Stimulated activated naive CD4-positive, alpha-beta T cell treated with Interleukin-2 at 50 U/mL for 16 hours (primary cell): ENCODE data around the gene TYW5.

Source experiments
- DNase-seq: peaks from one replicate; lab custom pipeline; 2025; lab: John Stamatoyannopoulos, UW

TYW5 gene

DNA sequence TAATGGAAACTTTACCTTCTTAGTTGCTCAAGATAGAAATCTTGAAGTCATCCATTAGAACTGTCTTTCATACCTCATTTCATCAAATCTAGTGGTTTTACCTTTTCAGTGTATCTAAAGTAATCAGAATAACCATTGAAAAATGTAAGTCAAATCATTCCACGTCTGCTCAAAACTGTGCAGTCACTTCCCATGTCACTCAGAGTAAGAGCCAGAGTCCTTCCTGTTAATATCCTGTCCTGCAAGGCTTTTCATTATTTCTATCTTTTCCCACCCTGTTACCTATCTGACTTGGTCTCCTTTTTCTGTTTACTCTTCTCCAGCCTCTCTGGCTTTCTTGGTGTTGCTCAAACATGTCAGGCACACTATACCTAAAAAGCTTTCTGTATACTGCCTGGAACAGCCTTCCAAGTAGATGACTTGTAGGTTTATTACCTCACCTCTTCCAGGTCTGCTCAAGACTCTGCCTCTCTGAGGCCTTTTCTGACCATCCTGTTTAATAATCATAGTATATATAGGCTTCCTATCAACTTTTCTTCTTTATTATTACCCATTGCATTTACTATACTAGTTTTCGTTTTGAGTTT lies 40.8 kb downstream of the TYW5 start:
- no peak for DNase-seq

DNA sequence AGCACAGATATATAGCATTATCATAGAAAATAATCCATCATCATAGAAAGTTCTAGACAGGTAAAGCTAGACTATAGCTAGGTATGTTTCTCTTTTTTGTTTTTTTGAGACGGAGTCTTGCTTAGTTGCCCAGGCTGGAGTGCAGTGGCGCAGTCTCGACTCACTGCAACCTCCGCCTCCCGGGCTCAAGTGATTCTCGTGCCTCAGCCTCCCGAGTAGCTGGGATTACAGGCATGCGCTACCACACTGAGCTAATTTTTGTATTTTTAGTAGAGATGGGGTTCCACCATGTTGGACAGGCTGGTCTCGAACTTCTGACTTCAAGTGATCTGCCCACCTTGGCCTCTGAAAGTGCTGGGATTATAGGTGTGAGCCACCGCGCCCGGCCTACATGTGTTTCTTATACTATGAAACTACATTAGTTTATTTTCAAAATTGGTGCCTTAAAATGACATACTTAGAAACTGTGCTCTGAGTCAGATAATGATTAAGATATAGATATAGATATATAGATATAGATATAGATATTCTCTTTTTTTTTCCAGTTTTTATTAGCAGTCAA lies 42.7 kb downstream of the TYW5 start:
- peak; percentile 3 for DNase-seq

DNA sequence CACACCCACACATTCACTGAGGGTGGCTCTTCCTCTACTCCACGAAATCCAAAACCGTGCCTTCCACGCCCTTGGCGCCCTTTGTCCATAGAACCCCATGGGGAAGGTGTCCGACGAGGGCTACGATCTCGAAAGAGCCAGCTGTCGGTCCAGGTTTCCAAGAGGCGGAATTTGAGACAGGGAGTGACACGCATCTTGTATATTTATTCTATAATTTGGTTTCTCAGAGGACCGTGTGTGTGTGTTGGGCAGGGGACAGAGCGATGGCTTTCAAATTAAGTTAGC lies 43.5 kb downstream of the TYW5 start:
- DNase-seq, result no peak

DNA sequence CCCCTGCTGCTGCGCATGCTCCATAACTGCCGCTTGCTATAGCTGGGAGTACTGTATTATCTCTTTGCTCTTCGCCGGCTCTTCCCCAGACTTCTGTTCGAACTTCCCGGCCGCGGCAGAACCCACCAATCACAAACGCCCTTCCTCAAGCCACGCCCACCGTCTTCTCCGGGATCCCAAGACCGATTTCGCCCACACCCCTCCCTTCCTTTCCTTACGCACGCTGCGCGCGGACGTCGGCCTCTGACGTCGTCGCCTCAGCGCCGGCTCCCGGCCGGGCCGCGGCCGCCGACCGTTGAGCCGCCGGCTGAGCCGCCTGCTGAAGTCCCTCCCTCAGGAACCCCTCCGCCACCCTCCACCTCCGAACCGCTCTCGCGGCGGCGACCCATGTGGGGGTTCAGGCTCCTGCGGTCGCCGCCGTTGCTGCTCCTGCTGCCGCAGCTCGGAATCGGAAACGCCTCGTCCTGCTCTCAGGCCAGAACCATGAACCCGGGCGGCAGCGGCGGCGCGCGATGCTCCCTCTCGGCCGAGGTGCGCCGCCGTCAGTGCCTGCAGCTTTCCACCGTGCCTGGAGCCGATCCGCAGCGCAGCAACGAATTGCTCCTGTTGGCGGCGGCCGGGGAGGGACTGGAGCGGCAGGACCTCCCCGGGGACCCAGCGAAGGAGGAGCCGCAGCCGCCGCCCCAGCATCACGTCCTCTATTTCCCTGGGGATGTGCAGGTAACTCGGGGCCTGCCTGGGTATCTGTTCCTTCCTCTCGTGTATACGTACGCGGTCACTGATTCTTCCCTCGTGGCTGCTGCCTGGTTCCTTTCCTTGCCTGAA lies 44.0 kb downstream of the TYW5 start, which contains the start of gene C2orf69:
C2orf69 (plus strand) TSS at position 242 of the 825 bp plus-strand sequence; CDS start at position 388, 146 bp downstream.
- peak; percentile 91 for DNase-seq

DNA sequence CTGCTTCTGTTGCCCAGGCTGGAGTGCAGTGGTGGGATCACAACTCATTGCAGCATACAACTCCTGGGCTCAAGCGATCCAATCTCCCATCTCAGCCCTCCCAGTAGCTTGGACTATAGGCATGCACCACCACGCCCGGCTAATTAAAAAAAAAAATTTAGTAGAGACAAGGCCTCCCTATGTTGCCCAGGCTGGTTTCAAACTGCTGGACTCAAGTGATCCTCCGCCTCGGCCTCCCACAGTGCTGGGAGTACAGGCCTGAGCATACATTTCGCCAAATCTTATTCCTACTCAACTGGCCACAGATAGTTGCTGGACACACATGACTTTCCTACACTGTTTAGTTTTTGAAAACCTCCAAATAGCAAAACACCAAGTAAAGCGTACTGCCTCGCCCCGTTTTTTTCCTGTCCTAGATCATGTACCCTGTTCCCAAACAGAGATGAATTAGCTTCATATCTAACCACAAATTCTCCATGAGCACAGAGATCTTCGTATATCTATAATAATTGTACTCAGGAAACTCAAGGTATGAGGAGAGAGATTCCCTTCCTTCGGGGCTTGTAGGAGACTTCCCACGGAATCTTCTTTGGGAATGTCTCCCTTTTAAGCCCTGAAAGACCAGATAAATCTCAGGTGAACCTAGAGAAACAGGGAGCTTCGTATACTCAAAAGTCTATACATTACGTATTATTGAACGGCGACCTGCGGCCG lies 44.8 kb downstream of the TYW5 start:
- no peak for DNase-seq

DNA sequence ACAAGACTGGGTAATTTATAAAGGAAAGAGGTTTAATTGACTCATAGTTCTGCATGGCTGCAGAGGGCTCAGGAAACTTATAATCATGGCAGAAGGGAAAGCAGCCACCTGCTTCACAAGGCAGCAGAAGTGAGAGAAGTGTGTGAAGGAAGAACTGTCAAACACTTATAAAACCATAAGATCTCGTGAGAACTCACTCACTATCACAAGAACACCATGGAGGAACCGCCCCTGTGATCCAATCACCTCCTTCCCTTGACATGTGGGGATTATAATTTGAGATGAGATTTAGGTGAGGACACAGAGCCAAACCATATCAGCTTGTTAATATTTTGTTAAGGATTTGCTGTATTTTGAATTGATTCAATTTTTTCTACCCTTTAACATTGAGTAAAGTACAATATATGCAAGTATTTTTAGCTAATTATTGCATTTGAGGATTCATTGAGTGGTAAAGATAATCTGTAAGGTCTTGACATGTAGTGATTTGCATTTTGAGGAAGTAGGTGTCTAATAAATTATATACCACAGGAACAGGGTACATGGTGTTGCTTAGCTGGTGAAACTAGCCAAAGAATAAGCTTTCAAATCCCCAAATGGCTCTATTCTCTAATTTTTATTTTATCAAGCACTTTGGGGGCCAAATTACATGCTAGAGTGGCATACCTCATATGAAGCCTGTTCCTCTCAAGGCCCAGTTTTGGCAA lies 48.1 kb downstream of the TYW5 start:
- DNase-seq, result no peak

DNA sequence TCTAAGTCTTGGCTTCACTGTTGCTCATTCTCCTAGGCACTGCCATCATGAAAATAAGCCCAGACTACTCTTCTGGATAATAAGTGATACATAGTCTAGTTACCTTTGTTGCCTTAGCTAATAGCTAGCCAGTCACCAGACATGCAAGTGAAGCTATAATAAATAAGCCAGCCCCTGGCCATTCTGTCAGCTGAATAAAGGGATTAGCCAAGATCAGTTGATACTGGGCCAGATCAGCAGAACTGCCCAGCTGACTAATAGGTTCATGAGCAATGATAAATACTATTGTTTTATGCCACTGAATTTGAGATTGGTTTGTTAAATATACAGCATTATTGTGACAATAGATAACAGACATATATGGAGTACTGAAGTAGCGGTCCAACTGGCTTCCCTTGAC lies 52.2 kb downstream of the TYW5 start:
- no peak for DNase-seq

DNA sequence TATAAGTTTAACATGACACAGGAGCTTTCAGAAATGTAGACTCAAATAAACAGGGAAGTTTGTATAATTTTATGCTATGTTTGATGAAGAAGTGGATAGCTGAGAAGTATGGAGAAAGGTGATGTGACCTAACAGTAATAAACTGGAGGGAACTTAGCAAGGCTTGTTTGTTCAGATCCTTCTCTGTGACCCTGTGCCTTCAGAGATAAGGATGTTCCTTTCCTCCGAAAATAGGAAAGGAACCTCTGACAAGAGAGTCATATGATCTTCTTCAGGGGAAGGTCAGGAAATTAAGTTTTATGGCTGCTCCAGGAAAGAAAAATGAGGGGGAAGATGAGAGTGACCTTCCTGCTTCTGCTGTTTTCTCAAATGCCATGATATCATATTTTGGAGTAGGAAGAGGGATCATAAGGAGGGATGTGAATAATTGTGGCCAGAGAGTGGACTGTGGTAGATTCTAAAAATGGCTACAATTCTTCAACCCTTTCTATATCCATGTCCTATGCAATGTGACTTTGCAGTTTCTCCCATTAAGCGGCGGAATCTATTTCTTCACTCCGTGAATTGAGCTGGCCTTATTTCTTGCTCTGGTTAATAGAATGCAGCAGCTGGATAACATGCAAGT lies 52.7 kb downstream of the TYW5 start:
- no peak for DNase-seq

DNA sequence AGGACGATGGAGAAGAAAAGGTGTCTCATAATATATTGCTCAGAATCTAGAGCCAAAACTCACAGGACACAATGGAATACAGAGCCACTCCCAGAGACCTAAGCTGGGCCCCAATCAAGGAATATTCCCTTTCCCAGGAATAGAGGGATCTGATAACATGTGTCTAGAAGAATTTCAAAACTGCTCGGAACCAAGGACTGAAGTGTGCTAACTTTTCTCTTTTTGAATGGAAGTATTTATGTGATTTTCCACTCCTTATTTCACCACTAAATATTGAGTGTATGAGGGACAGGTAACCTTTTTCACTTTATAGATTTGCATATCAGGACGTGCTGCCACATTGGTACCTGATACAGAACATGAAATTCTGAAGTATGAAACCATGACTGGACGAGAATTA lies 53.3 kb downstream of the TYW5 start:
- DNase-seq, result no peak

DNA sequence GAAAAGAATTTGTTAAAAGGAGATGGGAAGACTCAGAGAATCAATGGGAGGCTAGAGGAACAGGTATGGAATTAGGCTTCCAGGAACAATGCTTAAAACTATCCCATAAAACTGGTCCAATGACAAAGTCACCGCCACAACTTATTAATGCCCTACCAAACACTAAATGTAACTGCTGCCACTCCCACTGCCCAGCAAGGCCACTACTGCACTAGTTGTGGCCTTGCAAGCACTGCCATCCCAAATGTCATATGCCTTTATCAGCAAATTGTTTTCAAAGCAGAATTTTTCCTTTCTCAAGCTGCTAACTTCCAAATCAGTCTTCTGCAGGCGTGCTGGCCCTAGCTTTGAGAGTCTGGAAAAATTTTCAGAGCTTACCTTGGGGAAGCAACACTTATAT lies 58.7 kb downstream of the TYW5 start:
- DNase-seq, result no peak

DNA sequence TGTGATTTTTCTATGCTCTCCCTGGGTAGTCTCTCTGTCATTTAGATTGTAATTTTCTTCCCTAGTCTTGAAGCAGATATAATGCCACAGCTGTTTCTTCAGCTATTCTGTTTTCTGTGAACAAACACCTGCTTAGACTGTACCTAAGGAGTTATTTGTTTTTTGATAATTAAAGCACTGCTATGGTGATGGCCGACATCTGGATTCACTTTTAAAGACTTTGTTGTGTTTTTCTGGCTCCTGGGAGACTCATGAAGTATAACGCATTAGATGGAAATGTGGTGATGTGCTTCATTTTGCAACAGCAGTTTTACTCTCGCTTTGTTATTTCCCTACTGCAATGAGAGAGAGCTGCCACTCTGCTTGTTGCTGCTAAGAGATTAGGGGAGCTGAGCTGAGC lies 59.9 kb downstream of the TYW5 start:
- no peak for DNase-seq

DNA sequence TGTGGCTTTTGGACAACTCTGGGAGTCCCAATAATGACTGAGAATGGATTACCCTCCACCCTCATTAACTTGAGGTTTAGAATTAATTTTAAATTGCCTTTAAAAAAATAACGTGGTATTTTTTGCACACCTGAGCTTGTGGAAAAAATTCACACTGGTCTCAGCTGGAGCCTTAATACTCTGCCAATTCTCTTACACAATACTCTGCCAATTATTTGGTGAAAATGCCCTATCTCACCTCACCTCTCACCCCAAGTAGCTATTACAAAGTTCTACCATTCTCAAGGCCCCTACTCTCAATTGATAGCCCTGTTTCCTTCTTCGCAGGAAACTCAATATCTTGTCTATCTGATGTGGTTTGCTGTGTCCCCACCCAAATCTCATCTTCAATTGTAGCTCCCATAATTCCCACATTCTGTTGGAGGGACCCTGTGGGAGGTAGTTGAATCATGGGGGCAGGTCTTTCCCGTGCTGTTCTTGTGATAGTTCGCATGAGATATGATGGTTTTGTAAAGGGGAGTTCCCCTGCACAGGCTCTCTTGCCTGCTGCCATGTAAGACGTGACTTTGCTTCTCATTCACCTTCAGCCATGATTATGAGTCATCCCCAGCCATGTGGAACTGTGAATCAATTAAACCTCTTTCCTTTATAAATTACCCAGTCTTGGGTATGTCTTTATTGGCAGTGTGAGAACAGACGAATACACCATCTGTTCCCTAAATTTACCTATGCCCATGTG lies 71.6 kb downstream of the TYW5 start:
- DNase-seq, result no peak

DNA sequence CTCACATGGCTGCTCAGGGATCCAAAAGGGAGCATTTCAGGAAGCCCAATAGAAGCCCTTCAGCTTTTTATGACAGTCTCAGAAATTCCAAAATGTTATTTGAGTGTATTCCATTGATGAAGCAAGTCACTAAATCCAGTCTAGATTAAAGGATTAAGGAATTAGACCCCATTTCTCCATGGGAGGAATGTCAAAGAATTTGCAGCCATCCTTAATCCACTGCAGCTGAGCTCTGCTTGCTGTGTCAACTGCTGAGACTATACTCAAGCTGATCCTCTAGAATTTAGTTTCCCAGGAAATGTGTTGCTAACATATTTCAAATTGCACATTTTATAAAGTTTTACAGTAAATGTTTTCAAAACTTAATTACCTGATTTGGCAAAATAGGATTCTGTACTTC lies 72.6 kb downstream of the TYW5 start:
- DNase-seq, result no peak
